GM12892 (cell line): Measurements from ENCODE around the gene TTC13.

ENCODE experiments used
- POLR2A ChIP-seq: IDR thresholded peaks from 2 replicates; pipeline ENCODE4 v1.6.1; 2011; ENCODE audit warnings: low read depth, low read length, control low read depth
- POLR2AphosphoS5 ChIP-seq: IDR thresholded peaks from 2 replicates; pipeline ENCODE4 v1.6.1; 2011; ENCODE audit warnings: low read depth, low read length, control low read depth

- TF ChIP-seq POLR2AphosphoS5, result no peak
- TF ChIP-seq POLR2A, result no peak
Measured at GRCh38 chr1:230966358-230966873, 12.2 kb downstream of the TTC13 start.
